Measurements from ENCODE around the gene NOC4L. TPM values are rescaled to one million over a fixed set of nuclear protein-coding genes. Genes with fewer than 3 reads are reported as not detected.

NOC4L gene
- total RNA-seq, 1 donor from 2014 or later = 49.6 TPM

- no peak for DNase-seq
- no peaks in the 10 kb centered on the region for H3K9me3 Mint-ChIP-seq
- H3K4me1 Mint-ChIP-seq = peaks cover 1% of the 10 kb centered on the region
- H3K4me3 Mint-ChIP-seq = no peak overlapping the region
- H3K36me3 Mint-ChIP-seq (ENCODE audit: low read depth) = peaks cover 22% of the 10 kb centered on the region
- intact Hi-C loops (cut with micrococcal nuclease) = no loop called here
- no peaks in the 10 kb centered on the region for H3K27me3 Mint-ChIP-seq
- no peak overlapping the region for H3K27ac Mint-ChIP-seq
Observed at GRCh38 chr12:132111654-132112304, 32.5 kb upstream of the NOC4L start.

GRCh38 chr12:132114667-132115066 is 29.6 kb upstream of the NOC4L start:
- H3K27me3 Mint-ChIP-seq = no peaks in the 10 kb centered on the region
- peaks cover 1% of the 10 kb centered on the region for H3K4me1 Mint-ChIP-seq
- H3K27ac Mint-ChIP-seq = no peak overlapping the region
- intact Hi-C loops (cut with micrococcal nuclease) = no loop called here
- H3K9me3 Mint-ChIP-seq = no peaks in the 10 kb centered on the region
- no peak overlapping the region for H3K4me3 Mint-ChIP-seq
- H3K36me3 Mint-ChIP-seq (ENCODE audit: low read depth) = peaks cover 19% of the 10 kb centered on the region
- no peak for DNase-seq

- no peaks in the 10 kb centered on the region for H3K27me3 Mint-ChIP-seq
- peaks cover 18% of the 10 kb centered on the region for H3K36me3 Mint-ChIP-seq (ENCODE audit: low read depth)
- H3K9me3 Mint-ChIP-seq = no peaks in the 10 kb centered on the region
- DNase-seq = no peak
- H3K4me1 Mint-ChIP-seq = peaks cover 1% of the 10 kb centered on the region
- no peak overlapping the region for H3K4me3 Mint-ChIP-seq
- H3K27ac Mint-ChIP-seq = no peak overlapping the region
- intact Hi-C loops (cut with micrococcal nuclease) = no loop called here
Observed at GRCh38 chr12:132115500-132115899, 28.8 kb upstream of the NOC4L start.

- no peak overlapping the region for H3K27ac Mint-ChIP-seq
Observed at GRCh38 chr12:132116709-132117557, 27.3 kb upstream of the NOC4L start.

GRCh38 chr12:132117558-132117875 is 26.7 kb upstream of the NOC4L start:
- no peak for DNase-seq
- Mint-ChIP-seq H3K9me3 (no peaks in the 10 kb centered on the region), H3K36me3 (ENCODE audit: low read depth) (peaks cover 15% of the 10 kb centered on the region), H3K4me1 (peaks cover 1% of the 10 kb centered on the region), H3K27ac (no peak overlapping the region), H3K27me3 (no peaks in the 10 kb centered on the region), H3K4me3 (no peak overlapping the region)
- intact Hi-C loops (cut with micrococcal nuclease) = no loop called here

More at GRCh38 chr12:132116709-132117557, 27.3 kb upstream of the NOC4L start:
- peaks cover 1% of the 10 kb centered on the region for H3K4me1 Mint-ChIP-seq
- intact Hi-C loops (cut with micrococcal nuclease) = no loop called here
- H3K9me3 Mint-ChIP-seq = no peaks in the 10 kb centered on the region
- H3K36me3 Mint-ChIP-seq (ENCODE audit: low read depth) = peaks cover 15% of the 10 kb centered on the region
- H3K27me3 Mint-ChIP-seq = no peaks in the 10 kb centered on the region
- no peak overlapping the region for H3K4me3 Mint-ChIP-seq
- DNase-seq = no peak

- H3K4me1 Mint-ChIP-seq = peaks cover 1% of the 10 kb centered on the region
- intact Hi-C loops (cut with micrococcal nuclease) = no loop called here
- no peaks in the 10 kb centered on the region for H3K27me3 Mint-ChIP-seq
- DNase-seq = no peak
- H3K4me3 Mint-ChIP-seq = no peak overlapping the region
- no peaks in the 10 kb centered on the region for H3K9me3 Mint-ChIP-seq
- peaks cover 11% of the 10 kb centered on the region for H3K36me3 Mint-ChIP-seq (ENCODE audit: low read depth)
- H3K27ac Mint-ChIP-seq = no peak overlapping the region
Observed at GRCh38 chr12:132118876-132119275, 25.4 kb upstream of the NOC4L start.

- H3K27ac Mint-ChIP-seq = no peak overlapping the region
- no peaks in the 10 kb centered on the region for H3K4me1 Mint-ChIP-seq
- no peaks in the 10 kb centered on the region for H3K27me3 Mint-ChIP-seq
- no peak for DNase-seq
- no peaks in the 10 kb centered on the region for H3K9me3 Mint-ChIP-seq
- intact Hi-C loops (cut with micrococcal nuclease) = no loop called here
- peaks cover 16% of the 10 kb centered on the region for H3K36me3 Mint-ChIP-seq (ENCODE audit: low read depth)
- H3K4me3 Mint-ChIP-seq = no peak overlapping the region
Observed at GRCh38 chr12:132121283-132121682, 23.0 kb upstream of the NOC4L start.

- H3K4me1 Mint-ChIP-seq = no peaks in the 10 kb centered on the region
- intact Hi-C loops (cut with micrococcal nuclease) = no loop called here
- no peak overlapping the region for H3K27ac Mint-ChIP-seq
Observed at GRCh38 chr12:132123970-132124765, 20.1 kb upstream of the NOC4L start.

GRCh38 chr12:132124766-132125425 is 19.4 kb upstream of the NOC4L start:
- no peak overlapping the region for H3K4me3 Mint-ChIP-seq
- no peak overlapping the region for H3K27ac Mint-ChIP-seq
- intact Hi-C loops (cut with micrococcal nuclease) = no loop called here
- H3K9me3 Mint-ChIP-seq = peaks cover 6% of the 10 kb centered on the region
- H3K36me3 Mint-ChIP-seq (ENCODE audit: low read depth) = peaks cover 37% of the 10 kb centered on the region
- DNase-seq = no peak
- H3K4me1 Mint-ChIP-seq = no peaks in the 10 kb centered on the region
- H3K27me3 Mint-ChIP-seq = no peaks in the 10 kb centered on the region

More at GRCh38 chr12:132123970-132124765, 20.1 kb upstream of the NOC4L start:
- DNase-seq = no peak
- H3K36me3 Mint-ChIP-seq (ENCODE audit: low read depth) = peaks cover 35% of the 10 kb centered on the region
- H3K4me3 Mint-ChIP-seq = no peak overlapping the region
- peaks cover 6% of the 10 kb centered on the region for H3K9me3 Mint-ChIP-seq
- no peaks in the 10 kb centered on the region for H3K27me3 Mint-ChIP-seq

- intact Hi-C loops (cut with micrococcal nuclease) = no loop called here
- no peak overlapping the region for H3K27ac Mint-ChIP-seq
- no peak overlapping the region for H3K4me3 Mint-ChIP-seq
- DNase-seq = no peak
- H3K4me1 Mint-ChIP-seq = no peaks in the 10 kb centered on the region
- peaks cover 34% of the 10 kb centered on the region for H3K36me3 Mint-ChIP-seq (ENCODE audit: low read depth)
- no peaks in the 10 kb centered on the region for H3K27me3 Mint-ChIP-seq
- peaks cover 6% of the 10 kb centered on the region for H3K9me3 Mint-ChIP-seq
Observed at GRCh38 chr12:132125736-132126135, 18.5 kb upstream of the NOC4L start.

GRCh38 chr12:132127041-132127440 is 17.2 kb upstream of the NOC4L start:
- Mint-ChIP-seq H3K36me3 (ENCODE audit: low read depth) (peaks cover 34% of the 10 kb centered on the region), H3K27me3 (no peaks in the 10 kb centered on the region), H3K9me3 (peaks cover 6% of the 10 kb centered on the region), H3K4me1 (no peaks in the 10 kb centered on the region), H3K4me3 (no peak overlapping the region), H3K27ac (no peak overlapping the region)
- intact Hi-C loops (cut with micrococcal nuclease) = no loop called here
- no peak for DNase-seq

GRCh38 chr12:132129007-132129406 is 15.2 kb upstream of the NOC4L start:
- intact Hi-C loops (cut with micrococcal nuclease) = no loop called here
- no peaks in the 10 kb centered on the region for H3K27me3 Mint-ChIP-seq
- no peaks in the 10 kb centered on the region for H3K4me1 Mint-ChIP-seq
- H3K9me3 Mint-ChIP-seq = peaks cover 6% of the 10 kb centered on the region
- H3K27ac Mint-ChIP-seq = no peak overlapping the region
- no peak for DNase-seq
- no peak overlapping the region for H3K4me3 Mint-ChIP-seq
- peaks cover 32% of the 10 kb centered on the region for H3K36me3 Mint-ChIP-seq (ENCODE audit: low read depth)

GRCh38 chr12:132130690-132131089 is 13.6 kb upstream of the NOC4L start:
- Mint-ChIP-seq H3K36me3 (ENCODE audit: low read depth) (peaks cover 24% of the 10 kb centered on the region), H3K9me3 (peaks cover 6% of the 10 kb centered on the region), H3K4me3 (no peak overlapping the region), H3K27me3 (no peaks in the 10 kb centered on the region), H3K27ac (no peak overlapping the region), H3K4me1 (no peaks in the 10 kb centered on the region)
- no peak for DNase-seq
- intact Hi-C loops (cut with micrococcal nuclease) = no loop called here

All from activated CD4-positive, alpha-beta T cell treated with anti-CD3 and anti-CD28 coated beads, Interleukin-2, amount 10 ng/mL, durations not matched to agents 24 days and 14 days (primary cell).